Measurements from ENCODE around the gene MAPKAPK3.

Gene MAPKAPK3

GRCh38 chr3:50594253-50594785 lies 22.6 kb upstream of the MAPKAPK3 start:
- Histone ChIP-seq H3K4me3 (IDR thresholded peaks at IDR 0.05; ENCODE audit: insufficient read depth, low read depth, low read length) (no peak overlapping the region), H3K27me3 (ENCODE audit: insufficient read depth, low read depth) (no peaks in the 10 kb centered on the region), H3K9ac (no peak overlapping the region), H2AFZ (ENCODE audit: low read depth) (no peak overlapping the region), H3K4me2 (no peak overlapping the region), H4K20me1 (ENCODE audit: insufficient read depth) (no peaks in the 10 kb centered on the region), H3K27ac (no peak overlapping the region), H3K79me2 (ENCODE audit: insufficient read depth, low read depth) (no peaks in the 10 kb centered on the region), H3K4me1 (ENCODE audit: low read depth, poor library complexity, severe bottlenecking) (no peaks in the 10 kb centered on the region), H3K36me3 (ENCODE audit: insufficient read depth) (no peaks in the 10 kb centered on the region)
- no peak for TF ChIP-seq CTCF (conservative IDR thresholded peaks at IDR 0.05; ENCODE audit: low read depth, low read length)

- Histone ChIP-seq H3K36me3 (ENCODE audit: insufficient read depth) (no peaks in the 10 kb centered on the region), H3K79me2 (ENCODE audit: insufficient read depth, low read depth) (no peaks in the 10 kb centered on the region)
- TF ChIP-seq CTCF (conservative IDR thresholded peaks at IDR 0.05; ENCODE audit: low read depth, low read length) = no peak
Observed at GRCh38 chr3:50599115-50599715, 17.7 kb upstream of the MAPKAPK3 start.

GRCh38 chr3:50599716-50600118 lies 17.2 kb upstream of the MAPKAPK3 start:
- Histone ChIP-seq H3K27me3 (ENCODE audit: insufficient read depth, low read depth) (no peaks in the 10 kb centered on the region), H3K9ac (no peak overlapping the region), H3K79me2 (ENCODE audit: insufficient read depth, low read depth) (no peaks in the 10 kb centered on the region), H3K4me2 (no peak overlapping the region), H3K27ac (no peak overlapping the region), H4K20me1 (ENCODE audit: insufficient read depth) (no peaks in the 10 kb centered on the region), H3K4me1 (ENCODE audit: low read depth, poor library complexity, severe bottlenecking) (no peaks in the 10 kb centered on the region), H3K36me3 (ENCODE audit: insufficient read depth) (no peaks in the 10 kb centered on the region), H3K4me3 (IDR thresholded peaks at IDR 0.05; ENCODE audit: insufficient read depth, low read depth, low read length) (no peak overlapping the region), H2AFZ (ENCODE audit: low read depth) (no peak overlapping the region)
- no peak for TF ChIP-seq CTCF (conservative IDR thresholded peaks at IDR 0.05; ENCODE audit: low read depth, low read length)

More at GRCh38 chr3:50599115-50599715, 17.7 kb upstream of the MAPKAPK3 start:
- Histone ChIP-seq H3K9ac (no peak overlapping the region), H3K27ac (no peak overlapping the region), H3K4me2 (no peak overlapping the region), H3K27me3 (ENCODE audit: insufficient read depth, low read depth) (no peaks in the 10 kb centered on the region), H3K4me1 (ENCODE audit: low read depth, poor library complexity, severe bottlenecking) (no peaks in the 10 kb centered on the region), H3K4me3 (IDR thresholded peaks at IDR 0.05; ENCODE audit: insufficient read depth, low read depth, low read length) (no peak overlapping the region), H2AFZ (ENCODE audit: low read depth) (no peak overlapping the region), H4K20me1 (ENCODE audit: insufficient read depth) (no peaks in the 10 kb centered on the region)

GRCh38 chr3:50600141-50600753 lies 16.7 kb upstream of the MAPKAPK3 start:
- no peak for TF ChIP-seq CTCF (conservative IDR thresholded peaks at IDR 0.05; ENCODE audit: low read depth, low read length)
- no peak overlapping the region for H2AFZ ChIP-seq (ENCODE audit: low read depth)
- H4K20me1 ChIP-seq (ENCODE audit: insufficient read depth) = no peaks in the 10 kb centered on the region
- no peaks in the 10 kb centered on the region for H3K36me3 ChIP-seq (ENCODE audit: insufficient read depth)
- H3K27me3 ChIP-seq (ENCODE audit: insufficient read depth, low read depth) = no peaks in the 10 kb centered on the region
- H3K4me3 ChIP-seq (IDR thresholded peaks at IDR 0.05; ENCODE audit: insufficient read depth, low read depth, low read length) = no peak overlapping the region
- no peak overlapping the region for H3K9ac ChIP-seq
- H3K4me1 ChIP-seq (ENCODE audit: low read depth, poor library complexity, severe bottlenecking) = no peaks in the 10 kb centered on the region
- H3K4me2 ChIP-seq = no peak overlapping the region
- H3K27ac ChIP-seq = no peak overlapping the region
- no peaks in the 10 kb centered on the region for H3K79me2 ChIP-seq (ENCODE audit: insufficient read depth, low read depth)

Data from KMS-11 (cell line).